T-helper 2 cell (primary cell): ENCODE results near the gene CHD5.

Experiments used
- DNase-seq, 5 experiments: peaks; one replicate each; pipeline versions ENCODE4 v3.0.0 to v3.0.0-alpha.2; 2012 to 2022

The CHD5 gene

DNA sequence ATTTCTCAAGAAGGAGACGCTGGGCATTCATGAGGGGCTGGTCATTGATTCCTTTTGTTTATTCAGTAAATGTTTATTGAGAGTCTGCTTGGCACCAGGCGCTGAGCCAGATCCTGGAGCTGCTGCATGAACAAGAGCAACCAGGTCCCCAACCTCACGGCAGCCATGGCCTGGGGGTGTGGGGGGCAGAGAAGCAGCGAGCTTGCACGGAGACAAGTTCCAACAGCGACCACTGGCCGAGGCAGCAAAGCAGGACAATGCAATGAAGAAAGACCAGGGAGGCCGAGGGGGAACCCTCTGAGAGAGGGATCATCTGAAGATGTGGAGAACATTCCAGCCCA, 126.9 kb downstream of the CHD5 start:
- DNase-seq = no peak

DNA sequence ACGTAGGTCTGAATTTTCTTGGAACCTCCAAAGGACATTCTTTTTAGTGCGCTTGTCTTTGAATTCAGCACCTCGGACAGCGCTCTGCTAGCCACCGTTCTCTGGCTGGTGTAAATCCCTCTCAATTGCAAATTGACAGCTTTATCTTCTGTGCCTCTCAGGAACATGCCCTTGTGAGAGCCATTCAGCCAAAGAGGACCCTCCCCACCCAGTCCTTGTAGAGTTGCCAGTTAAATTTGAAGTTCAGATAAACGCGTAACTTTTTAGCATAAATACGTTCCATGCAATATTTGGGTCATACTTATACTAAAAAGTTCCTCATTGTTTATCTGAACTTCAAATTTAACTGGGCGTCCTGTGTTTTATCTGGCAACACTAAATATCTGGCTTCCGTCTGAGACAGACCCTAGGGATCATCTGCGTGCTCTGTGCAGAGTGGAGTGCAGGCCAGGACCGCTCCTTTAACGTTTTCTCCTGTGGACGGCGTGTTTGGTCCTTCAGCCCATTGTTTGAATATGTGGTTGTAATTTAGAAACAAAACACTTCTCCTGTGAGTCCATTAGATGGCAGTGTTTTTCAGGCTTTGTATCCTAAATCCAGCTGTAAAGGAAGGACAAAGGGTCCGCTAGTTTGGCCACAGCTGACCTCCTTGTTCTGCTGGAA, 127.4 kb downstream of the CHD5 start:
- DNase-seq = peak in 4 of 5 experiments; percentile 12 to 41 (median 26)
